Liver (tissue), 9 donors: Measurements from ENCODE around the gene A2ML1. TPM values are rescaled to one million over a fixed set of nuclear protein-coding genes. Genes with fewer than 3 reads are reported as not detected.

Source experiments
- DNase-seq: peaks from one replicate; pipeline ENCODE4 v3.0.0-alpha.2; 2017; ENCODE audit warnings: low spot score
- H3K27ac ChIP-seq, 2 donors: one replicate each; pipeline ENCODE4 v1.7.0; 2013; ENCODE audit warnings: inconsistent platforms in 2 of 2, low read length in 2 of 2, control low read depth in 1 of 2, low read depth in 1 of 2, mild to moderate bottlenecking in 1 of 2
- H3K27me3 ChIP-seq, 4 donors: one replicate each; pipeline versions ENCODE4 v1.6.1 to v1.7.0; 2013; ENCODE audit warnings: low read length in 3 of 4, inconsistent platforms in 1 of 4, mild to moderate bottlenecking in 1 of 4, moderate library complexity in 1 of 4; ENCODE audit not compliant: control insufficient read depth in 4 of 4, insufficient read depth in 4 of 4
- H3K36me3 ChIP-seq, 4 donors: one replicate each; pipeline versions ENCODE4 v1.6.1 to v1.7.0; 2013; ENCODE audit warnings: low read length in 3 of 4, mild to moderate bottlenecking in 3 of 4, low read depth in 1 of 4, moderate library complexity in 1 of 4; ENCODE audit not compliant: control insufficient read depth in 4 of 4, insufficient read depth in 3 of 4
- H3K4me1 ChIP-seq, 4 donors: one replicate each; pipeline versions ENCODE4 v1.6.1 to v1.7.0; 2013; ENCODE audit warnings: low read length in 3 of 4, mild to moderate bottlenecking in 3 of 4, moderate library complexity in 1 of 4; ENCODE audit not compliant: control insufficient read depth in 4 of 4, insufficient read depth in 4 of 4
- H3K4me3 ChIP-seq, 3 donors: one replicate each; pipeline versions ENCODE4 v1.6.1 to v1.7.0; 2013; ENCODE audit warnings: low read length in 3 of 3, control low read depth in 1 of 3, low read depth in 1 of 3, mild to moderate bottlenecking in 1 of 3
- H3K9ac ChIP-seq, 2 donors: one replicate each; pipeline ENCODE4 v1.7.0; 2013; ENCODE audit warnings: low read length in 2 of 2, mild to moderate bottlenecking in 2 of 2, moderate library complexity in 2 of 2, control low read depth in 1 of 2, low read depth in 1 of 2
- H3K9me3 ChIP-seq, 4 donors: one replicate each; pipeline versions ENCODE4 v1.6.1 to v1.7.0; 2013; ENCODE audit warnings: low read length in 3 of 4; ENCODE audit not compliant: control insufficient read depth in 4 of 4
- ATF3 ChIP-seq: IDR thresholded peaks from 2 replicates; pipeline ENCODE4 v1.6.1; 2016; ENCODE audit warnings: antibody characterized with exemption
- CTCF ChIP-seq: fragments of 150-350 bp; IDR thresholded peaks from 2 replicates; pipeline ENCODE4 v1.5.1; 2017; ENCODE audit warnings: improper control_type of control experiment, low read depth, low read length; ENCODE audit not compliant: missing input control
- EGR1 ChIP-seq, 2 donors: IDR thresholded peaks; 2 replicates each; pipeline ENCODE4 v1.6.1; 2016 to 2018; ENCODE audit warnings: antibody characterized with exemption in 2 of 2, low read depth in 2 of 2
- FOXA1 ChIP-seq: IDR thresholded peaks from 2 replicates; pipeline ENCODE4 v1.6.1; 2016; ENCODE audit warnings: antibody characterized with exemption
- FOXA2 ChIP-seq: IDR thresholded peaks from 2 replicates; pipeline ENCODE4 v1.6.1; 2016; ENCODE audit warnings: antibody characterized with exemption
- GABPA ChIP-seq, 2 donors: IDR thresholded peaks in 1 of 2; conservative IDR thresholded peaks in 1 of 2; 2 replicates each; pipeline ENCODE4 v1.6.1; 2016; ENCODE audit warnings: antibody characterized with exemption in 2 of 2, mild to moderate bottlenecking in 1 of 2, moderate library complexity in 1 of 2
- HNF4A ChIP-seq, 2 donors: conservative IDR thresholded peaks; 2 replicates each; pipeline ENCODE4 v1.6.1; 2016; ENCODE audit warnings: antibody characterized with exemption in 2 of 2, mild to moderate bottlenecking in 2 of 2
- HNF4G ChIP-seq: IDR thresholded peaks from 2 replicates; pipeline ENCODE4 v1.6.1; 2016; ENCODE audit warnings: antibody characterized with exemption
- JUND ChIP-seq, 2 donors: IDR thresholded peaks; 2 replicates each; pipeline ENCODE4 v1.6.1; 2016; ENCODE audit warnings: antibody characterized with exemption in 2 of 2
- MAX ChIP-seq: IDR thresholded peaks from 2 replicates; pipeline ENCODE4 v1.6.1; 2016; ENCODE audit warnings: antibody characterized with exemption
- NR2F2 ChIP-seq: IDR thresholded peaks from 2 replicates; pipeline ENCODE4 v1.6.1; 2016; ENCODE audit warnings: antibody characterized with exemption
- RAD21 ChIP-seq, 2 donors: IDR thresholded peaks; 2 replicates each; pipeline ENCODE4 v1.6.1; 2016; ENCODE audit warnings: antibody characterized with exemption in 2 of 2, mild to moderate bottlenecking in 2 of 2
- REST ChIP-seq: IDR thresholded peaks from 2 replicates; pipeline ENCODE4 v1.6.1; 2016; ENCODE audit warnings: antibody characterized with exemption, mild to moderate bottlenecking
- RXRA ChIP-seq, 2 donors: IDR thresholded peaks; 2 replicates each; pipeline ENCODE4 v1.6.1; 2017 to 2018; ENCODE audit warnings: antibody characterized with exemption in 2 of 2, mild to moderate bottlenecking in 1 of 2
- SP1 ChIP-seq: IDR thresholded peaks from 2 replicates; pipeline ENCODE4 v1.6.1; 2018; ENCODE audit warnings: antibody characterized with exemption, mild to moderate bottlenecking
- TAF1 ChIP-seq: conservative IDR thresholded peaks from 2 replicates; pipeline ENCODE4 v1.6.1; 2016; ENCODE audit warnings: antibody characterized with exemption, mild to moderate bottlenecking
- YY1 ChIP-seq: IDR thresholded peaks from 2 replicates; pipeline ENCODE4 v1.6.1; 2016; ENCODE audit warnings: antibody characterized with exemption, mild to moderate bottlenecking
- ZBTB33 ChIP-seq: IDR thresholded peaks from 2 replicates; pipeline ENCODE4 v1.6.1; 2016; ENCODE audit warnings: antibody characterized with exemption
- WGBS: extraction: QIAGEN DNeasy Blood & Tissue Kit; methylation state at CpG from one replicate; pipeline ENCODE4 v1.1.7; 2013; 5-methylcytosine and 5-hydroxymethylcytosine counted together
- polyA plus RNA-seq, 2 donors: library from polyadenylated mRNA; stranded (reverse) in 1 of 2; unstranded in 1 of 2; fragments of 200-250 nt in 1 of 2; fragments of >200 nt in 1 of 2; fragmentation: Nextera tagmentation in 1 of 2; extraction: Ambion mirVana in 1 of 2; gene quantifications; one replicate each; pipeline versions ENCODE4 v1.2.1 to v1.2.3, GENCODE V29; 2013 to 2015
- total RNA-seq, 2 donors: library from RNA; depleted of rRNA; stranded (reverse); fragments of >200 nt; gene quantifications; one replicate each; pipeline ENCODE4 v1.2.3, GENCODE V29; 2014
- donor health status: healthy.
- donor health status: healthy.
- donor health status: healthy.
- donor health status: healthy.
- donor health status: healthy.

A2ML1 gene
- total and polyA plus RNA-seq, 4 donors: 0.03 to 0.19 TPM; not detected in 2

- H3K4me3 ChIP-seq: no peak overlapping the region
- no peak for DNase-seq
- WGBS: 88% methylated on average over 1 of the region's 1 CpG
- no peaks in the 10 kb centered on the region for H3K36me3 ChIP-seq
- TF ChIP-seq RXRA (IDR thresholded peaks at IDR 0.05) (no peak), FOXA2 (no peak), HNF4A (conservative IDR thresholded peaks at IDR 0.05) (no peak), MAX (no peak), GABPA (IDR thresholded peaks at IDR 0.05 in 1 of 2, conservative IDR thresholded peaks at IDR 0.05 in 1 of 2) (no peak), TAF1 (no peak), EGR1 (IDR thresholded peaks at IDR 0.05; ENCODE audit: low read depth in 2 of 2) (no peak), REST (no peak), ZBTB33 (no peak), NR2F2 (no peak), RAD21 (IDR thresholded peaks at IDR 0.05) (no peak), ATF3 (no peak), SP1 (no peak), FOXA1 (no peak)
- no peak overlapping the region for H3K27ac ChIP-seq
- H3K4me1 ChIP-seq: no peaks in the 10 kb centered on the region
- no peaks in the 10 kb centered on the region for H3K9me3 ChIP-seq
- no peaks in the 10 kb centered on the region for H3K27me3 ChIP-seq
- H3K9ac ChIP-seq: no peak overlapping the region
Observed at GRCh38 chr12:8870586-8870985, 48.2 kb downstream of the A2ML1 start.

- no peaks in the 10 kb centered on the region for H3K27me3 ChIP-seq
- DNase-seq: no peak
- no peak overlapping the region for H3K9ac ChIP-seq
- no peak overlapping the region for H3K27ac ChIP-seq
- H3K4me1 ChIP-seq: no peaks in the 10 kb centered on the region
- no peaks in the 10 kb centered on the region for H3K36me3 ChIP-seq
- no peak overlapping the region for H3K4me3 ChIP-seq
- no peaks in the 10 kb centered on the region for H3K9me3 ChIP-seq
- no peak for TF ChIP-seq FOXA1
- TF ChIP-seq HNF4A (conservative IDR thresholded peaks at IDR 0.05): no peak
- no peak for TF ChIP-seq GABPA (IDR thresholded peaks at IDR 0.05 in 1 of 2, conservative IDR thresholded peaks at IDR 0.05 in 1 of 2)
- TF ChIP-seq YY1: no peak
- no peak for TF ChIP-seq JUND (IDR thresholded peaks at IDR 0.05)
- TF ChIP-seq CTCF: no peak
- TF ChIP-seq HNF4G: no peak
- TF ChIP-seq RXRA (IDR thresholded peaks at IDR 0.05): no peak
- TF ChIP-seq REST: no peak
- no peak for TF ChIP-seq MAX
- no peak for TF ChIP-seq NR2F2
- TF ChIP-seq FOXA2: no peak
- TF ChIP-seq RAD21 (IDR thresholded peaks at IDR 0.05): no peak
Observed at GRCh38 chr12:8871068-8871467, 48.6 kb downstream of the A2ML1 start.
